GM12875 (cell line): ENCODE data around the gene RIOK2.
"Not testable (repeated sequence)": the region's sequence is repeated elsewhere in the genome, so short reads cannot be mapped to it uniquely, and the experiment has no call there.

Source experiments
- H3K4me3 ChIP-seq: one replicate; pipeline ENCODE4 v1.5.1; 2011; ENCODE audit warnings: low read depth, low read length, control low read depth
- CTCF ChIP-seq: IDR thresholded peaks from 2 replicates; pipeline ENCODE4 v1.5.1; 2011; ENCODE audit warnings: low read depth, mild to moderate bottlenecking, control low read depth, inconsistent platforms, low read length, moderate library complexity, borderline replicate concordance; ENCODE audit not compliant: insufficient read depth

RIOK2 gene

GRCh38 chr5:97141031-97141430 lies 42.0 kb downstream of the RIOK2 start:
- no peak for TF ChIP-seq CTCF

GRCh38 chr5:97140250-97140649 lies 42.8 kb downstream of the RIOK2 start:
- not testable (repeated sequence) for H3K4me3 ChIP-seq

More at GRCh38 chr5:97141031-97141430, 42.0 kb downstream of the RIOK2 start:
- H3K4me3 ChIP-seq: no peak overlapping the region

- no peak for TF ChIP-seq CTCF
- no peak overlapping the region for H3K4me3 ChIP-seq
Observed at GRCh38 chr5:97136475-97136874, 46.6 kb downstream of the RIOK2 start.

GRCh38 chr5:97135868-97136267 lies 47.2 kb downstream of the RIOK2 start:
- H3K4me3 ChIP-seq: no peak overlapping the region
- TF ChIP-seq CTCF: no peak

GRCh38 chr5:97134634-97135033 lies 48.4 kb downstream of the RIOK2 start:
- no peak overlapping the region for H3K4me3 ChIP-seq
- no peak for TF ChIP-seq CTCF

- no peak for TF ChIP-seq CTCF
- H3K4me3 ChIP-seq: no peak overlapping the region
Observed at GRCh38 chr5:97133101-97133500, 49.9 kb downstream of the RIOK2 start.

- no peak overlapping the region for H3K4me3 ChIP-seq
- no peak for TF ChIP-seq CTCF
Observed at GRCh38 chr5:97131921-97132320, 51.1 kb downstream of the RIOK2 start.

- TF ChIP-seq CTCF: no peak
Observed at GRCh38 chr5:97131139-97131710, 51.8 kb downstream of the RIOK2 start.

More at GRCh38 chr5:97131139-97131710, 51.8 kb downstream of the RIOK2 start:
- no peak overlapping the region for H3K4me3 ChIP-seq
